Measurements from ENCODE around the gene CDKN2A.

GRCh38 chr9:22041344-22041743, 47.2 kb upstream of the CDKN2A start:
- TF ChIP-seq, protein P1, sequence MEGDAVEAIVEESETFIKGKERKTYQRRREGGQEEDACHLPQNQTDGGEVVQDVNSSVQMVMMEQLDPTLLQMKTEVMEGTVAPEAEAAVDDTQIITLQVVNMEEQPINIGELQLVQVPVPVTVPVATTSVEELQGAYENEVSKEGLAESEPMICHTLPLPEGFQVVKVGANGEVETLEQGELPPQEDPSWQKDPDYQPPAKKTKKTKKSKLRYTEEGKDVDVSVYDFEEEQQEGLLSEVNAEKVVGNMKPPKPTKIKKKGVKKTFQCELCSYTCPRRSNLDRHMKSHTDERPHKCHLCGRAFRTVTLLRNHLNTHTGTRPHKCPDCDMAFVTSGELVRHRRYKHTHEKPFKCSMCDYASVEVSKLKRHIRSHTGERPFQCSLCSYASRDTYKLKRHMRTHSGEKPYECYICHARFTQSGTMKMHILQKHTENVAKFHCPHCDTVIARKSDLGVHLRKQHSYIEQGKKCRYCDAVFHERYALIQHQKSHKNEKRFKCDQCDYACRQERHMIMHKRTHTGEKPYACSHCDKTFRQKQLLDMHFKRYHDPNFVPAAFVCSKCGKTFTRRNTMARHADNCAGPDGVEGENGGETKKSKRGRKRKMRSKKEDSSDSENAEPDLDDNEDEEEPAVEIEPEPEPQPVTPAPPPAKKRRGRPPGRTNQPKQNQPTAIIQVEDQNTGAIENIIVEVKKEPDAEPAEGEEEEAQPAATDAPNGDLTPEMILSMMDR (conservative IDR thresholded peaks at IDR 0.05): no peak
- no peak for TF ChIP-seq EZH2 (IDR thresholded peaks at IDR 0.05; ENCODE audit: low read depth)
